ENCODE results near the gene TOB1. TPM values are rescaled to one million over a fixed set of nuclear protein-coding genes. Genes with fewer than 3 reads are reported as not detected.

The TOB1 gene, protein sequence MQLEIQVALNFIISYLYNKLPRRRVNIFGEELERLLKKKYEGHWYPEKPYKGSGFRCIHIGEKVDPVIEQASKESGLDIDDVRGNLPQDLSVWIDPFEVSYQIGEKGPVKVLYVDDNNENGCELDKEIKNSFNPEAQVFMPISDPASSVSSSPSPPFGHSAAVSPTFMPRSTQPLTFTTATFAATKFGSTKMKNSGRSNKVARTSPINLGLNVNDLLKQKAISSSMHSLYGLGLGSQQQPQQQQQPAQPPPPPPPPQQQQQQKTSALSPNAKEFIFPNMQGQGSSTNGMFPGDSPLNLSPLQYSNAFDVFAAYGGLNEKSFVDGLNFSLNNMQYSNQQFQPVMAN
- total RNA-seq = 10 to 100 TPM; 28.8 to 79.7 (median 37.0) TPM

DNA sequence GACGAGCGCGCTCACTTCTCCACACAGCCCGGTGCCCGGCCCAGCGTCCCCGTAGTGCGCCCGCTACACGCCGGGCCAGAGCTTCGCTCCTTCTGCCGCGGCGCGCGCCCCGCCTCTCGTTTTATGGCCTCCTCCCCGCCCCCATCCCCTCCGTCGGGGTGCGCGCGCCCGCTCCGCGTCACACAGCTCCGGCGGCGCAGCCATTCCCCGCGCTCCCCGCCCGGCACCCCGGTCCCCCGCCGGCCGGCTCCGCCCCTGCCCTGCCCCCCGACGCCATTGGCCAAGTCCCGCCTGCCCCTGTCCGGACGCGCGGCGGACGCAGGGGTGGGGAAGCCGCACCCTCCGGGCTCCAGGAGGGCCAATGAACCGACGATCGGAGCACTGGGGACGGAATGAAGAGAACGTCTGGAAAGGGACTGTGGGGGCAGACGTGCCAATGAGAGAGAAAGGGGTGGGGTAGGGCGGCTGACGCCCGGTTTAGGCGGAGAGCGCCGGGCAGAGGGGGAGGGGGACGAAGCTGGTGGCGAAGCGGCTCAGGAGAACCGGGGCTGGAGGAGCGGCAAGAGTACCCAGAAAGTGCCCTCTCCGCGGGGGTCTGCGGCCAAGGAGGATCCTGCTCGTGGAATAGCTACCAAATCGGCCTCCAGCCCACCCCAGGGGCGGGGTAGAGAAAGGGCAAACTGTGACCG, at the start of gene TOB1:
Gene TOB1, minus strand, starts transcription at position 94 of the 689 bp plus-strand sequence. CDS start 2,337 bp downstream, outside the sequence.
- peak; percentile 84 for DNase-seq (ENCODE audit: low spot score)
- TF ChIP-seq, protein P1, sequence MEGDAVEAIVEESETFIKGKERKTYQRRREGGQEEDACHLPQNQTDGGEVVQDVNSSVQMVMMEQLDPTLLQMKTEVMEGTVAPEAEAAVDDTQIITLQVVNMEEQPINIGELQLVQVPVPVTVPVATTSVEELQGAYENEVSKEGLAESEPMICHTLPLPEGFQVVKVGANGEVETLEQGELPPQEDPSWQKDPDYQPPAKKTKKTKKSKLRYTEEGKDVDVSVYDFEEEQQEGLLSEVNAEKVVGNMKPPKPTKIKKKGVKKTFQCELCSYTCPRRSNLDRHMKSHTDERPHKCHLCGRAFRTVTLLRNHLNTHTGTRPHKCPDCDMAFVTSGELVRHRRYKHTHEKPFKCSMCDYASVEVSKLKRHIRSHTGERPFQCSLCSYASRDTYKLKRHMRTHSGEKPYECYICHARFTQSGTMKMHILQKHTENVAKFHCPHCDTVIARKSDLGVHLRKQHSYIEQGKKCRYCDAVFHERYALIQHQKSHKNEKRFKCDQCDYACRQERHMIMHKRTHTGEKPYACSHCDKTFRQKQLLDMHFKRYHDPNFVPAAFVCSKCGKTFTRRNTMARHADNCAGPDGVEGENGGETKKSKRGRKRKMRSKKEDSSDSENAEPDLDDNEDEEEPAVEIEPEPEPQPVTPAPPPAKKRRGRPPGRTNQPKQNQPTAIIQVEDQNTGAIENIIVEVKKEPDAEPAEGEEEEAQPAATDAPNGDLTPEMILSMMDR (IDR thresholded peaks at IDR 0.05) = no peak

DNA sequence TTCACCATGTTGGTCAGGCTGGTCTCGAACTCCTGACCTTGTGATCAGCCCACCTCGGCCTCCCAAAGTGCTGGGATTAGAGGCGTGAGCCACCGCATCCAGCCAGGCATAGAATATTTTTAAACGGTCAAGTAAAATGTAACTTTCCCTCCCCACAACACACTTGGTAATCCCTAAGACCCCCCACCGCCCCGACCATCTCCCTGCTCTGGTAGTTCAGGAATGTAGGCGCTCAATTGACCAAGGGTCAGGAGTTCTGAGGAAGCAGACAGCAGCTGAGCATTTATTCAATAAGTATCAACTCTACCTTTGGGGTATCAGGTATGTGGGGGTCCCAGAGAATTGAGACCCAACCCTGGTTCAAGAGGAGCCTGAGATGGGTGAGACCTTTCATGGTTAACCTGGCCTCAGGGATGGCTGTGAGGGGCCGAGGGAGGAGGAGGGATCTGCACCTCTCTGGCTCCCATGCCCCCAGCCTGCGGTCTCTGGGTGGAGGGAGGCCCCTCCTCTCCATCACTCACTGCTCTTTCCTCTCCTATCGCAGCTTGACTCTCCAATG, 48.4 kb upstream of the TOB1 start:
- TF ChIP-seq, protein P1 (IDR thresholded peaks at IDR 0.05) = no peak
- DNase-seq (ENCODE audit: low spot score) (no peak), ATAC-seq (ENCODE audit: low FRiP score) (no peak)

More for the DNA sequence above, at the start of gene TOB1:
- ATAC-seq (ENCODE audit: low FRiP score) = peak; percentile 89

DNA sequence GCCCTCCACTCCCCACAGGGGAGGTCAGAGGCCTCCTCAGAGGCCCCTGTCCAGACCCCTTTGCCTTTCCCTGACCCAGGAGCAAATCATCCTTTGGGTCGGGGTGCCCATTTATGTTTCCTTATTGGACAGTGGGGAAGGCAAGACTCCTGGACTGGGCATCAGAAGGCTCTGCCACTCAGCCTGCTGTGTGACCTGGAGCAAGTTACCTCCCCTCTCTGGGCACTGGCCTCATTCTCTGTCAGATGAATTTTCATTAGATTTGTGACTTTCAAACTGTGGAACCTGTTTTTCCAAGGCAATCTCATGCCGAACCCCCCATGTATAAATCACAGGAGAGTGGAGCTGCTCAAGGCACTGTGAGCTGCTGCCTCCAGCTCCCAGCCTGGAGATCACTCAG, 47.0 kb upstream of the TOB1 start:
- TF ChIP-seq, protein P1 (IDR thresholded peaks at IDR 0.05) = no peak
- no peak for ATAC-seq (ENCODE audit: low FRiP score)
- no peak for DNase-seq (ENCODE audit: low spot score)

DNA sequence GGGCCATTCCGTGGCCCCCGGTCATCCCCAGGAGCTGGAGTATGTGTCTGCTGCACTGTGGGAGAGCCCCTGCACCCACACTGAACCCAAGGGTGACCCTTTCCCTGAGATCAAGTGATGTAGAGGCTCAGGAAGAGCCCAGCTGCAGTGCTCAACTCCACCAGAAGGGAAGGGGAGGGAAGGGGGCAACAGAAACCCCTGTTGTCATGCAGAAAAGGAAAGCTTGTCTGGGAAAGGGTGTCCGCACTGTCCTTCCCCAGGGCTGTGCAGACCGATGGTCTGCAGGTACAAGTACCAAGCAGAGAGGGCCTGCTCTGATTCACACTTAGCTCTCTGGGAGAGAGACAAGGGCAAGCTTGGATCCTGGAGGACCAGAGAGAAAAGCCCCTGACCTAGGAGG, 45.7 kb upstream of the TOB1 start:
- ATAC-seq (ENCODE audit: low FRiP score) = no peak
- no peak for DNase-seq (ENCODE audit: low spot score)
- TF ChIP-seq, protein P1 (IDR thresholded peaks at IDR 0.05) = no peak

DNA sequence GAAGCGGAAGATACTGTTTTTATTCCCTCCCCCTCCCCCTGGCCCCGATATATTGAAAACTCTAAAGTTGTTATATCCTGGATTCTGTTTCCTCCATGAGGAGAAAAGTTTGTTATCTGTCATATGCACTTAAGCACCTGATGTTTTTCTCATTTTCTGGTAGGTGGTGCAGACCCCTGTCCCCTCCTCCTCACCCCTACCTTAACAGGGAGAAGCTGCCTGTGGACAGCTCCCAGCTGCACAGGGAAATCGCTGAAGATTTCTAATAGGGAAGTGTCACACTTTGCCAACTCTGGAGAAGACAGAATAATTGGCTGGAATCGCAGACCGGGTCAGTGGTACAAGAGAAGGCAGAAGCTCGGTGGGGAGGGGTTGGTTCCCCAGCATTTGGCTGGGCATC, 45.3 kb upstream of the TOB1 start:
- no peak for DNase-seq (ENCODE audit: low spot score)
- TF ChIP-seq, protein P1 (IDR thresholded peaks at IDR 0.05) = no peak
- no peak for ATAC-seq (ENCODE audit: low FRiP score)

DNA sequence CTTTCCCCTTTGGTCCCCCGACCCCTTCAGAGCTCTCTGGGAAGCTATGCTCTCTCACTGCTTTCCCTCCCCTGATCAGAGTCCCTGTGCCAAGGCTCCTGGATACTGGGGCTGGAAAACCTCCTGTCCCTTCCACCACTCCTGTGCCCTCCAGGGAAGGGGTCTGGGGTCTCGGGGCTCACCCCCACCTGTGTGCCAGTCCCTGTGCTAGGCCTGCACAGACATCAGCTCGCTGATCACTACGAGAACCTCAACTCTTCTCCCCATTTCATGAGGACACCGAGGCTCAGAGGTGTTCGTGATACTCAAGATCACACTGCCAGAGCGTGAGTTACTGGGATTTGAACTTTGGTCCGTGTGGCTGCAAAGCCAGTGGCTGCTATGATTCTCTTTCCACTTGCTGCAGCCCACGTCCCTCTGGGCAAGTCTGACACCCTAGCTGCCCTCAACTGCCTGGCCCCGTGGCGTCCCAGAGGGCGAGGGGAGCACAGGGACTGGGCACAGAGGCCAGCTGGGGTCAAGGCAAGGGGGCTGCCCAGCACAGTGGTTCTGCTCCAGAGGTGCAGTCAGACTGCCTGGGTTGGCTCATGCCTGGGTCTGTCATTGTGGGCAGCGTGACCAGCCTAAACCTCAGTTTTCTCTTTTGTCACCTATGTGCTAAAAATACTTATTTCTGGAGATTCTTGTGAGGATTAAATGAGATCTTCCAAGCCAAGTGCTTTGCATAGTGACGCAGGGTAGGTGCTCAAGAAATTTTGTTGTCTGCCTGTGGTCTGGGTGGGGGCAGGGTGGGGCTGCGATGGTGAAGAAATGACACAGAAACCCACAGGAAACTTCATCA, 43.8 kb upstream of the TOB1 start:
- TF ChIP-seq, protein P1 (IDR thresholded peaks at IDR 0.05) = no peak
- DNase-seq (ENCODE audit: low spot score) = no peak
- no peak for ATAC-seq (ENCODE audit: low FRiP score)
